Activated CD4-positive, alpha-beta memory T cell treated with anti-CD3 and anti-CD28 coated beads for 36 hours (primary cell): Measurements from ENCODE around the gene ZBTB34. TPM values are rescaled to one million over a fixed set of nuclear protein-coding genes. Genes with fewer than 3 reads are reported as not detected.
A peak's percentile ranks its signal among the peaks of the same experiment; 100 is the strongest.

Experiments used
- CTCF ChIA-PET: fragments of 350-600 bp; sonication (Branson Sonifier 250); formaldehyde crosslinking; loops from one replicate; lab custom pipeline; 2021; ENCODE audit warnings: antibody characterized with exemption, inconsistent platforms; lab: Charles Lee
- POLR2A ChIA-PET: fragments of 350-600 bp; sonication (Branson Sonifier 250); formaldehyde crosslinking; loops from one replicate; lab custom pipeline; 2021; ENCODE audit warnings: antibody characterized with exemption; lab: Charles Lee
- DNase-seq: peaks from one replicate; pipeline ENCODE4 v3.0.0-alpha.2; 2020
- H3K27ac Mint-ChIP-seq: one replicate; pipeline ENCODE4 v1.8.0; 2021; ENCODE audit warnings: mixed read lengths
- H3K27me3 Mint-ChIP-seq: one replicate; pipeline ENCODE4 v1.8.0; 2021; ENCODE audit warnings: mixed read lengths
- H3K36me3 Mint-ChIP-seq: one replicate; pipeline ENCODE4 v1.8.0; 2021; ENCODE audit warnings: mixed read lengths
- H3K4me1 Mint-ChIP-seq: one replicate; pipeline ENCODE4 v1.8.0; 2021; ENCODE audit warnings: low read depth, mixed read lengths
- H3K4me3 Mint-ChIP-seq: one replicate; pipeline ENCODE4 v1.8.0; 2021; ENCODE audit warnings: mild to moderate bottlenecking, mixed read lengths
- H3K9me3 Mint-ChIP-seq: one replicate; pipeline ENCODE4 v1.8.0; 2021; ENCODE audit warnings: mixed read lengths
- intact Hi-C: fragments of 100-400 bp; cut with micrococcal nuclease; formaldehyde crosslinking; loops from one replicate; pipeline ENCODE4 v1.15.1; 2023
- total RNA-seq, 2 experiments: library from RNA; stranded (reverse); gene quantifications; one replicate each; pipeline ENCODE4 v1.2.3, GENCODE V29; 2021

ZBTB34 gene
- total RNA-seq, 2 experiments from 2014 or later: 4.0 to 4.5 TPM

DNA sequence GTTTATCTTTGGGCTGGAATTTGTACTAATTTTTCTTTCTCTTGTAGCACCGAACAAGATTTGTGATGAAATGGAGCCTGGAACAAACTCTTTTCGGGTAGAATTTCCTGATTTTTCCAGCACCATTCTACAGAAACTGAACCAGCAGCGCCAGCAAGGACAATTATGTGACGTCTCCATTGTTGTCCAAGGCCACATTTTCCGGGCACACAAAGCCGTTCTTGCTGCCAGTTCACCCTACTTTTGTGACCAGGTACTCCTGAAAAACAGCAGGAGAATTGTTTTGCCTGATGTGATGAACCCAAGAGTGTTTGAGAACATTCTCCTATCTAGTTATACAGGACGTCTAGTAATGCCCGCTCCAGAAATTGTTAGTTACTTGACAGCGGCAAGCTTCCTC, 28.0 kb upstream of the ZBTB34 start:
- H3K4me3 Mint-ChIP-seq: no peak overlapping the region
- H3K9me3 Mint-ChIP-seq: no peaks in the 10 kb centered on the region
- no peak overlapping the region for H3K27ac Mint-ChIP-seq
- ChIA-PET CTCF (interaction anchor here (1.2 kb wide), 1 partner anchor 127 kb away, joined by 4 read pairs; no protein-coding TSS in a partner anchor), POLR2A (no interaction called here)
- intact Hi-C loops: no loop called here
- no peaks in the 10 kb centered on the region for H3K27me3 Mint-ChIP-seq
- no peak for DNase-seq
- H3K36me3 Mint-ChIP-seq: peaks cover 37% of the 10 kb centered on the region
- peaks cover 23% of the 10 kb centered on the region for H3K4me1 Mint-ChIP-seq

DNA sequence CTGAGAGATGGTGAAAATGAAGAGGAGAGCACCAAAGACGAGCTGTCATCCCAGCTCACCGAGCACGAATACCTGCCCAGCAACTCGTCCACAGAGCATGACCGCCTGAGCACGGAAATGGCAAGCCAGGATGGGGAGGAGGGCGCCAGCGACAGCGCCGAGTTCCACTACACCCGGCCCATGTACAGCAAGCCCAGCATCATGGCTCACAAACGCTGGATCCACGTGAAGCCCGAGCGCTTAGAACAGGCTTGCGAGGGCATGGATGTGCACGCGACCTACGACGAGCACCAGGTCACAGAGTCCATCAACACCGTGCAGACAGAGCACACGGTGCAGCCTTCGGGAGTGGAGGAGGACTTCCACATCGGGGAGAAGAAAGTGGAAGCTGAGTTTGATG, 27.4 kb upstream of the ZBTB34 start:
- Mint-ChIP-seq H3K36me3 (peaks cover 38% of the 10 kb centered on the region), H3K27me3 (no peaks in the 10 kb centered on the region), H3K27ac (no peak overlapping the region), H3K4me3 (no peak overlapping the region), H3K9me3 (no peaks in the 10 kb centered on the region), H3K4me1 (peaks cover 28% of the 10 kb centered on the region)
- ChIA-PET POLR2A (interaction anchor here (1.0 to 1.8 kb wide), 2 partner anchors 13 to 17 kb away, joined by 4 to 5 read pairs; no protein-coding TSS in a partner anchor), CTCF (interaction anchor here (1.5 kb wide), 1 partner anchor 27 kb away, joined by 5 read pairs; the partner anchor contains the start of gene ZBTB34)
- DNase-seq: no peak
- intact Hi-C loops: no loop called here

DNA sequence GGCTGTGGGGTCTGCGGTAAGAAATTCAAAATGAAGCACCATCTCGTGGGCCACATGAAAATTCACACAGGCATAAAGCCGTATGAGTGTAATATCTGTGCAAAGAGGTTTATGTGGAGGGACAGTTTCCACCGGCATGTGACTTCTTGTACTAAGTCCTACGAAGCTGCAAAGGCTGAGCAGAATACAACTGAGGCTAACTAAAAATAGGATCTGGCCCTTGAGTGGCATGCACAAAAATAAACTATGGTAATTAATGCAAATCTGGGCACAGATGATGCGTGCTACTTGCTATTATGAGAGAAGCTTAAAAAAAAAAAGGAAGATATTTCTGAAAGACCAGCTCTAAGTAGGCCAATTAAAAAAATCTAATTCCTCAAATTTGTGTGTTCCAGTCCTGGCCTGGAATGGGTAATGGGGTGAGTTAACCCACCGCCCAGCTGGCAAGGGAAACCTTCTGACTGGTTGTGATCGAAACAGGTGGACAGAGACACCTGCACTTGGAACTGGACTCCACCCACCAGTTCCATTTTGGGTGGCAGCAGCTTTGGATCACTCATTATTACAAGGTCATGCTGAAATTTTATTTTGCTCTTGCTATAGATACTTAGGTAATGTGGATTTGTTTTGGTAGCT, 26.6 kb upstream of the ZBTB34 start:
- intact Hi-C loops: no loop called here
- no peak for DNase-seq
- H3K27me3 Mint-ChIP-seq: no peaks in the 10 kb centered on the region
- H3K4me3 Mint-ChIP-seq: no peak overlapping the region
- POLR2A ChIA-PET: interaction anchor here (1.0 to 1.8 kb wide), 2 partner anchors 14 to 16 kb away, joined by 4 to 5 read pairs; no protein-coding TSS in a partner anchor
- CTCF ChIA-PET: interaction anchor here (1.5 kb wide), 1 partner anchor 26 kb away, joined by 5 read pairs; the partner anchor contains the start of gene ZBTB34
- no peak overlapping the region for H3K27ac Mint-ChIP-seq
- H3K4me1 Mint-ChIP-seq: peaks cover 33% of the 10 kb centered on the region
- H3K36me3 Mint-ChIP-seq: peaks cover 41% of the 10 kb centered on the region
- no peaks in the 10 kb centered on the region for H3K9me3 Mint-ChIP-seq

DNA sequence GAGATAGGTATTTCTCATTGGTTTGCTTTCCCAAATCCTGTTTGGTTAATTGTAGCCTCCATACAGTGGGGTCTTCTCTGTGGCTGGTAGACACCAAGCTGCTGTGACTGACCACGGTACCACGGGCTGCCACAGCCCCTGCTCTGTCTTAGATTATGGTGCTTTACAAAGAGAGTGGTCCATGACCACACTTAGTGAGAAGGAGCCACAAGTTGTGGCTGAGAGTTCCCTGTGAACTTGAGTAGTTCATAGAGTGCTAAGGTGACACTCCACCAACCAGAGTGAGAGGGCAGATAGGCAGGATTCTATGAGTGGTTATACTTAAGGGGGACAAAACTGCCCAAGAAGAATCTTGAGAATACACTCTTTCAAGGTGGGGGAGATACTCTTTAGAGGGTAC, 25.8 kb upstream of the ZBTB34 start:
- intact Hi-C loops: no loop called here
- Mint-ChIP-seq H3K4me3 (no peak overlapping the region), H3K36me3 (peaks cover 44% of the 10 kb centered on the region), H3K9me3 (no peaks in the 10 kb centered on the region), H3K27ac (no peak overlapping the region), H3K4me1 (peaks cover 40% of the 10 kb centered on the region), H3K27me3 (no peaks in the 10 kb centered on the region)
- no peak for DNase-seq
- ChIA-PET CTCF (interaction anchor here (1.5 kb wide), 1 partner anchor 25 kb away, joined by 5 read pairs; the partner anchor contains the start of gene ZBTB34), POLR2A (interaction anchor here (1.8 kb wide), 1 partner anchor 15 kb away, joined by 4 read pairs; no protein-coding TSS in a partner anchor)

DNA sequence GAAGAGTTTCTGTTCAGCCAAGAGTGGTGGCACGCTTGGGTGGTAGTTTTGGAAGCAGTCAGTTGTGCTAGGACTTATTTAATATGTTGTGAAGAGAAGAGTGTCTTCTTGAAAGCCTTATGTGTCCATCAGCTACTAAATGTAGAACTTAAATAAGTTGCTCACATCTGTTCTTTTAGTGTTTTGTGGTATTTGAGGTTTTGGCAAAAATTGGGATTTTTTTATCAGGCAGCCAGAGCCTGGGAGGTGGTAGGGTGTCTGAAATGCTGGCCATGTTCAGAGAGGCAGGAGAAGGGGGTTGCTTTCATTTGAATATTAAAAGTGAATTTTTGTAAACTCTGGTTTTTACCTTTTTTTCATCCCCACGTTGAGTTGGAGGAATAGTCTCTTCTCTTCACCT, 24.2 kb upstream of the ZBTB34 start:
- no peak overlapping the region for H3K27ac Mint-ChIP-seq
- no peaks in the 10 kb centered on the region for H3K9me3 Mint-ChIP-seq
- H3K27me3 Mint-ChIP-seq: no peaks in the 10 kb centered on the region
- H3K36me3 Mint-ChIP-seq: peaks cover 39% of the 10 kb centered on the region
- peaks cover 38% of the 10 kb centered on the region for H3K4me1 Mint-ChIP-seq
- no peak overlapping the region for H3K4me3 Mint-ChIP-seq
- ChIA-PET POLR2A (no interaction called here), CTCF (interaction anchor here (0.7 kb wide), 1 partner anchor 250 kb away, joined by 3 read pairs; no protein-coding TSS in a partner anchor)
- intact Hi-C loops: no loop called here
- DNase-seq: no peak

DNA sequence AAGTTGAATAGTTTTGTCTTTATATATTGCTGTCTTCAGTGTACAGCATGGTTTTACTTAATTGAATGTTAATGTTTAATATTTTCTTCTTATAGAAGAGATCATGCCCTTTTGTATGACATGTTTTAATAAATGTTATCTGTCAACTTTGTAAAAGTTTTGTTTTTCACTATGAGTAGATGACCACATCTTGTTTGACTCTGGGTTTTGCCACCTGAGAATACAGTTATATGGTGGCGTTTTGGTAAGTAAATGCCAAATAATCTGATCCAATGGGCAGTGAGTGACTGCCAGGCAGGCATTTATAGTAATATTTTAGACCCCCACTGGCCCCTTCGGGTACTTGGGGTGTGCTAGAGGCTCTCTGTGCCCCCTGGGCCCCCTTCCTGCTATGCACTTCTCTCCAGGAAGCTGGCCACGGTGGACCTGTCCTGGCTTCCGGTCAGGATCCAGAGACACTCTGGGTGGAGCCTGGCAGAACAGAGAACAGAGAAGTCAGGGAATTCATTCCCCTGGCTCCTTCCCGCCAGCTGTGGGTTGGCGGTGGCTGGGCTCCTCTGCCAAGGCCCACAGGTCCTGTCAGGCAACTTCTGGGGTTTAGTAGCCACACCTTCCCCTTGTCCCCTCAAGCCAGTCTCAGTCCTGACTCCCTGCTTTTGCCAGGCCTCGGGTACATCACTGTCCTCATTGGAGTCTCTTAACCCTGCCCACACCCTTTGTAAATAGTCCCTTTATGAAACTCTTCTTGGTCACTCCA, 22.2 kb upstream of the ZBTB34 start:
- no peaks in the 10 kb centered on the region for H3K27me3 Mint-ChIP-seq
- ChIA-PET CTCF (interaction anchor here (1.0 kb wide), 1 partner anchor 21 kb away, joined by 3 read pairs; no protein-coding TSS in a partner anchor), POLR2A (interaction anchor here (1.3 kb wide), 1 partner anchor 33 kb away, joined by 3 read pairs; the partner anchor contains the start of gene ZBTB43)
- no peaks in the 10 kb centered on the region for H3K9me3 Mint-ChIP-seq
- peaks cover 29% of the 10 kb centered on the region for H3K36me3 Mint-ChIP-seq
- DNase-seq: no peak
- H3K27ac Mint-ChIP-seq: no peak overlapping the region
- intact Hi-C loops: no loop called here
- no peak overlapping the region for H3K4me3 Mint-ChIP-seq
- H3K4me1 Mint-ChIP-seq: peaks cover 38% of the 10 kb centered on the region

DNA sequence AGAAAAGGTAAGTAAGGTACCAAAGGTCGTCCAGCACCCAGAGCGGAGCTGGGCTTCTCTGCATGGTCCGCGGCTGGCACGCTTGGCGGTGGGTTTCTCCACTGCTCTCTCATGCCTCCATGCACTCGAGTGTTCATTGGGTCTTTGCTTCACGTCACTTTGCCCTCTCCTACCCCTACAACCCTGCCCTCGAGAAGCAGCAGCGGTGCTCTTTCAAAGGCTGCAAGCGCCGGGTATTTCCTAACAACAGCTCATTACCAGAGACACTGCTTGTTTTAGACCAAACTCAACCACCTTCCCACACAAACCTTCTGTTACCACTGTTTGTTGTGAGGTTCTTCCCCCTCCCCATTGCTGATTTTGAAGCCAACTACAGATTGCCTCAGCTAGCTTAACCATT, 21.5 kb upstream of the ZBTB34 start:
- no peaks in the 10 kb centered on the region for H3K9me3 Mint-ChIP-seq
- no peak overlapping the region for H3K27ac Mint-ChIP-seq
- H3K4me1 Mint-ChIP-seq: peaks cover 39% of the 10 kb centered on the region
- H3K4me3 Mint-ChIP-seq: no peak overlapping the region
- ChIA-PET POLR2A (interaction anchor here (1.3 kb wide), 1 partner anchor 34 kb away, joined by 3 read pairs; the partner anchor contains the start of gene ZBTB43), CTCF (interaction anchor here (0.7 to 1.0 kb wide), 2 partner anchors 21 to 546 kb away, joined by 3 read pairs; no protein-coding TSS in a partner anchor)
- no peaks in the 10 kb centered on the region for H3K27me3 Mint-ChIP-seq
- DNase-seq: peak; percentile 34
- intact Hi-C loops: no loop called here
- H3K36me3 Mint-ChIP-seq: peaks cover 22% of the 10 kb centered on the region

DNA sequence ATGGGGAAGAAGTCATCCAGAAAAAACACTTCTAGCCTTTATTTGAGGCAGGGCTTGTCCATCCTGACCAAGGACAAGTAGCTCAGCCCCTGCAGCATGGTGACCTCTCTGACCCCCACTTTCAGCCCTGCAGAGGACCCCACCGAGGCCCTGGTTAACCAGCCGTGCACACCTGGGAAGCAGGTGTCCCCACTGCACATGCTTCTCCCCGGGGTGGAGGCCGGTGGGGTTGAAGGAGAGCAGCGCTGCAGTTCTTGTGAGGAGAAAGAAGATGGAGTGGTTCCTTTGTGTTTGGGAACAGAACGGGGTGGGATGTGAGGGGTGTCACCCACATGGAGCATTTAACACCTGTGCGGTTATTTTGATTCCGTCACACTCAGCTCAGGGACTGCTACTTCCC, 21.1 kb upstream of the ZBTB34 start:
- POLR2A ChIA-PET: interaction anchor here (1.3 kb wide), 1 partner anchor 35 kb away, joined by 3 read pairs; the partner anchor contains the start of gene ZBTB43
- Mint-ChIP-seq H3K9me3 (no peaks in the 10 kb centered on the region), H3K27me3 (no peaks in the 10 kb centered on the region), H3K36me3 (peaks cover 18% of the 10 kb centered on the region), H3K27ac (no peak overlapping the region), H3K4me1 (peaks cover 40% of the 10 kb centered on the region), H3K4me3 (no peak overlapping the region)
- DNase-seq: no peak
- intact Hi-C loops: no loop called here
- CTCF ChIA-PET: interaction anchor here (0.7 to 1.0 kb wide), 2 partner anchors 20 to 545 kb away, joined by 3 read pairs; no protein-coding TSS in a partner anchor

DNA sequence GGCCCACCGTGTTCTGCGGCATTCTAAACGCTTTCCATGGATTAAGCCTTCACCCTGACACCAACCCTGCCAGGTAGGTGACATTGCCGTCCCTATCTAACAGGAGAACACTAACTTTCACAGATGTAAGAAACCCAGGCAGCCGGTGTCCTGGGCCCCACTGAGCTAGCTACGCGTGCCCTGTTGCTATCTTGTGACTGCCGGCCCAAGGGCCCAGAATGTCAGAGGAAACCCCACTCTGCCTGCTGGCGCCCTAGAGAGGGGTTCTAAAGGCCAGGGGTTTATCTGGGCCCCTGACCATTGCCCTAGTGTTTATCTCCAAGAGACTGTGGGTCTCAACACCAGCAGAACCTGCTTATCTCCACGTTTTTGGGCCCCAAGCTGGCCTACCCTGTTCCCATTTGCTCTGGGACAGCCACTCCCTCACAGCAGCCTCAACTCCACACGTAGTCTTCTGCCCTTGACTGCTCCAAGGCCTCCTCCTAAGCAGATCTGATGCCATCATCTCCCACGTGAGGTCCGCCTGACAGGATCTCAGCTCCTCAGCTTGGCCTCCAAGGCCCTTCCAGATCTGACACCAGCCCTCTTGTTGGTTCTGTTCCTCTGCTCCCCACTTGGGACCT, 18.1 kb upstream of the ZBTB34 start:
- DNase-seq: no peak
- Mint-ChIP-seq H3K9me3 (no peaks in the 10 kb centered on the region), H3K27ac (no peak overlapping the region), H3K36me3 (peaks cover 7% of the 10 kb centered on the region), H3K27me3 (no peaks in the 10 kb centered on the region), H3K4me1 (peaks cover 31% of the 10 kb centered on the region), H3K4me3 (no peak overlapping the region)
- intact Hi-C loops: no loop called here
- ChIA-PET CTCF (interaction anchor here (0.6 kb wide), 1 partner anchor 14 kb away, joined by 3 read pairs; no protein-coding TSS in a partner anchor), POLR2A (no interaction called here)

DNA sequence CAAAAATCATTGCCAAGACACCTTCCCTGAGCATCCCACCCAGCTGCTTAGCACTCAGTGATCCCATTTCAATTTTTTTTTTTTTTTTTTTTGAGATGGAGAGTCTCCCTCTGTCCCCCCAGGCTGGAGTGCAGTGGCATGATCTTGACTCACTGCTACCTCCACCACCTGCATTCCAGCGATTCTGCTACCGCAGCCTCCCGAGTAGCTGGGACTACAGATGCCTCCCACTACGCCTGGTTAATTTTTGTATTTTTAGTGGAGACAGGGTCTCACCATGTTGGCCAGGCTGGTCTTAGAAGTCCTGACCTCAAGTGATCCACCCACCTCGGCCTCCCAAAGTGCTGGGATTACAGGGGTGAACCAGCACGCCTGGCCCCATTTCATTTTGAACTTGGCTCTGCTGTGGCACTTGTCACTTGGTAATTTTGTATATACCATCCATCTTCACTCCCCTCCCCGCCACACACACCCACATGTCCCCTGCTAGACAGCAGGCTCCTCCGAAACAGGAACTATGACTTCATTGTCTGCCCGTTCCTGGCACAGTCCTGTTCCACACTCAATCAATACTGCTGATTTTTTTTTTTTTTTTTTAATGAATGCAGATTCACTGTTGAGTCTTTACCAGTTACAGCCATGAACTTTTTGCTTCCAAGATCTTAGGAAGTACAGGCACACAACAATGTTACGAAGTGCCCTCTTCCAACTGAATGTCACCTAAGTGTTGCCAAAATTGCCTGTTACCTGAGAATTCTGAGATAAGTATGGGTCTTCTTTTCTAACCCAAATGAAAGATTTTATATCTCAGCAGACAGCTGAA, 17.3 kb upstream of the ZBTB34 start:
- H3K9me3 Mint-ChIP-seq: no peaks in the 10 kb centered on the region
- H3K4me3 Mint-ChIP-seq: no peak overlapping the region
- ChIA-PET POLR2A (no interaction called here), CTCF (no interaction called here)
- H3K27ac Mint-ChIP-seq: no peak overlapping the region
- H3K27me3 Mint-ChIP-seq: no peaks in the 10 kb centered on the region
- H3K4me1 Mint-ChIP-seq: peaks cover 22% of the 10 kb centered on the region
- H3K36me3 Mint-ChIP-seq: peaks cover 6% of the 10 kb centered on the region
- intact Hi-C loops: no loop called here
- no peak for DNase-seq

DNA sequence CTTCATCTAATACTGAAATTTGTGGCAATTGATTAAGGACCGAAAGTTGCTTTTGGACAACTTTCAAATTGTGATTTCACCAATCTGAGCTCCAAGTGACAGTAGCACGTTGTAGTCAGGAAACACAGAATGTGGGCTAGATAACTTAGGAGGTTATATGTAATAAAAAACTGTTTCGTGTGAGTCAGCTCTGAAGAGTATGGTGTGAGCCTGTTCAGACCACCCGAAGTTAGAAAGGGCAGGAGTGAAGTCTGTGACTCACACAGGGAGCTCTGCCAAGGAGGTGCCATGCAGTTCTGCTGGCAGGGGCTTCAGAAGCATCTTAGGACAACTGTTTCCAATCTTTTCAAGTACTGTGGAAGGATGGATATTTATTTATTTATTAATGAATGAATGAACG, 16.4 kb upstream of the ZBTB34 start:
- Mint-ChIP-seq H3K9me3 (no peaks in the 10 kb centered on the region), H3K27me3 (no peaks in the 10 kb centered on the region), H3K27ac (no peak overlapping the region), H3K4me3 (no peak overlapping the region), H3K36me3 (peaks cover under 1% of the 10 kb centered on the region), H3K4me1 (peaks cover 14% of the 10 kb centered on the region)
- intact Hi-C loops: no loop called here
- POLR2A ChIA-PET: no interaction called here
- CTCF ChIA-PET: no interaction called here
- no peak for DNase-seq
